ENCODE measurements around the gene MCF2L.

MCF2L gene

GRCh38 chr13:113033054-113033850 is 64.2 kb downstream of the MCF2L start:
- no peak for DNase-seq (ENCODE audit: low read depth in 2 of 2)

- no peak for DNase-seq (ENCODE audit: low read depth in 2 of 2)
These were observed 65.6 kb downstream of the MCF2L start for GRCh38 chr13:113034451-113035212.

GRCh38 chr13:113035213-113035800 is 66.3 kb downstream of the MCF2L start:
- DNase-seq (ENCODE audit: low read depth in 2 of 2) = no peak

GRCh38 chr13:113036401-113036800 is 67.4 kb downstream of the MCF2L start:
- no peak for DNase-seq (ENCODE audit: low read depth in 2 of 2)

- DNase-seq (ENCODE audit: low read depth in 2 of 2) = no peak
These were observed 71.0 kb downstream of the MCF2L start for GRCh38 chr13:113040031-113040430.

GRCh38 chr13:113040597-113041292 is 71.7 kb downstream of the MCF2L start:
- no peak for DNase-seq (ENCODE audit: low read depth in 2 of 2)

GRCh38 chr13:113041293-113041690 is 72.3 kb downstream of the MCF2L start:
- no peak for DNase-seq (ENCODE audit: low read depth in 2 of 2)

GRCh38 chr13:113041896-113042295 is 72.9 kb downstream of the MCF2L start:
- no peak for DNase-seq (ENCODE audit: low read depth in 2 of 2)

- DNase-seq (ENCODE audit: low read depth in 2 of 2) = no peak
These were observed 73.4 kb downstream of the MCF2L start for GRCh38 chr13:113042456-113042855.

- DNase-seq (ENCODE audit: low read depth in 2 of 2) = no peak
These were observed 74.1 kb downstream of the MCF2L start for GRCh38 chr13:113043001-113043630.

GRCh38 chr13:113043931-113044330 is 74.9 kb downstream of the MCF2L start:
- DNase-seq (ENCODE audit: low read depth in 2 of 2) = no peak

- no peak for DNase-seq (ENCODE audit: low read depth in 2 of 2)
These were observed 75.5 kb downstream of the MCF2L start for GRCh38 chr13:113044391-113045114.

- DNase-seq (ENCODE audit: low read depth in 2 of 2) = no peak
These were observed 76.5 kb downstream of the MCF2L start for GRCh38 chr13:113045251-113046127.

- no peak for DNase-seq (ENCODE audit: low read depth in 2 of 2)
These were observed 77.3 kb downstream of the MCF2L start for GRCh38 chr13:113046128-113046882.

GRCh38 chr13:113046883-113047244 is 77.8 kb downstream of the MCF2L start:
- DNase-seq (ENCODE audit: low read depth in 2 of 2) = no peak

GRCh38 chr13:113047587-113047986 is 78.6 kb downstream of the MCF2L start:
- no peak for DNase-seq (ENCODE audit: low read depth in 2 of 2)

GRCh38 chr13:113048766-113049165 is 79.8 kb downstream of the MCF2L start:
- DNase-seq (ENCODE audit: low read depth in 2 of 2) = no peak

GRCh38 chr13:113049521-113049941 is 80.5 kb downstream of the MCF2L start:
- no peak for DNase-seq (ENCODE audit: low read depth in 2 of 2)

- DNase-seq (ENCODE audit: low read depth in 2 of 2) = no peak
These were observed 81.0 kb downstream of the MCF2L start for GRCh38 chr13:113049981-113050380.
